ENCODE data around the gene METRN. TPM values are rescaled to one million over a fixed set of nuclear protein-coding genes. Genes with fewer than 3 reads are reported as not detected.

Gene METRN
- total and polyA plus RNA-seq, 2 donors (not counting 1 experiment from before 2014, with no cell fraction given): 6.9 to 10.4 TPM

DNA sequence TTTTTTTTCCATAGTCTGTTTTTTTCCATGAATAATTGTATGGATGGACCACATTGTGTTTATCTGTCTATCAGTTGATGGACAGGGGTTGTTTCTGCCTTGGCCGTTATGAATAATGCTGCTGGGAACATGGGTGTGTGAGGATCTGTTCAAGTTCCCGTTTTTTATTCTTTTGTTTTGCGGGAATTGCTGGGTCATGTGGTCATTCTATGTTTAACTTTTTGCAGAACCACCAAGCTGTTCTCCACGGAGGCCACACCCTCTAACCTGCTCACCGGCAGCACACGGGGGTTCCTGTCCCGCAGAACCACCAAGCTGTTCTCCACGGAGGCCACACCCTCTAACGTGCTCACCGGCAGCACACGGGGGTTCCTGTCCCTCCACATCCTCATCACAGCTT, 39.7 kb downstream of the METRN start:
- Histone ChIP-seq H2AFZ (ENCODE audit: insufficient read depth, low read depth, low read length, poor library complexity, severe bottlenecking) (no peak overlapping the region), H3K27me3 (replicated peaks in 1 of 4; ENCODE audit: control extremely low read depth in 1 of 4, control insufficient read depth in 3 of 4, insufficient read depth in 4 of 4, low read length in 3 of 4) (peaks cover 0 to 2% (median 0%) of the 10 kb centered on the region in 4 experiments), H3K9me3 (ENCODE audit: control extremely low read depth in 1 of 3, control insufficient read depth in 2 of 3, insufficient read depth in 1 of 3, low read length in 2 of 3) (peaks cover 0 to 4% (median 0%) of the 10 kb centered on the region in 3 donors), H3K4me2 (replicated peaks; ENCODE audit: low read depth, low read length, poor library complexity, severe bottlenecking) (no peak overlapping the region), H3K79me2 (ENCODE audit: control insufficient read depth, insufficient read depth, low read length) (no peaks in the 10 kb centered on the region), H3K4me3 (ENCODE audit: control extremely low read depth in 1 of 5, extremely low read depth in 1 of 5, insufficient read depth in 1 of 5, low read depth in 2 of 5, low read length in 4 of 5) (no peak overlapping the region), H3K9ac (ENCODE audit: low read length) (no peak overlapping the region), H4K20me1 (ENCODE audit: control insufficient read depth, insufficient read depth, low read length, poor library complexity, severe bottlenecking) (no peaks in the 10 kb centered on the region), H3K36me3 (replicated peaks in 1 of 2; ENCODE audit: control extremely low read depth in 1 of 2, control insufficient read depth in 1 of 2, extremely low read depth in 1 of 2, insufficient read depth in 2 of 2, low read length in 1 of 2) (no peaks in the 10 kb centered on the region), H3K27ac (ENCODE audit: low read length in 2 of 2) (no peak overlapping the region), H3K4me1 (ENCODE audit: control insufficient read depth in 2 of 2, insufficient read depth in 2 of 2, low read length in 2 of 2) (peaks cover 4 to 6% of the 10 kb centered on the region in 2 donors)
- peaks cover 1% of the 10 kb centered on the region for H3K4me1 Mint-ChIP-seq
- TF ChIP-seq EZH2 (IDR thresholded peaks at IDR 0.05; ENCODE audit: borderline replicate concordance, insufficient read depth, low read depth, low read length, poor library complexity, severe bottlenecking): no peak
- no peak for TF ChIP-seq CTCF (IDR thresholded peaks at IDR 0.05)
- ChIA-PET POLR2A (interaction anchor here (0.7 kb wide), 1 partner anchor 185 kb away, joined by 3 read pairs; the partner anchor contains the start of gene PIGQ), CTCF (no interaction called here)
- DNase-seq (no peak), ATAC-seq (ENCODE audit: low read depth) (no peak)
- no peak overlapping the region for H3K4me3 Mint-ChIP-seq
- intact Hi-C loops (cut with micrococcal nuclease): no loop called here
- peaks cover 11% of the 10 kb centered on the region for H3K27me3 Mint-ChIP-seq
- peaks cover 3% of the 10 kb centered on the region for H3K9me3 Mint-ChIP-seq (ENCODE audit: insufficient read depth)
- no peak overlapping the region for H3K27ac Mint-ChIP-seq
- WGBS (ENCODE audit: insufficient coverage): 5% methylated on average over 7 of the region's 11 CpGs

GRCh38 chr16:756428-756827, 41.5 kb downstream of the METRN start:
- Mint-ChIP-seq H3K27ac (no peak overlapping the region), H3K9me3 (ENCODE audit: insufficient read depth) (peaks cover 3% of the 10 kb centered on the region), H3K27me3 (peaks cover 14% of the 10 kb centered on the region), H3K4me1 (peaks cover 1% of the 10 kb centered on the region), H3K4me3 (no peak overlapping the region)
- CTCF ChIA-PET: no interaction called here
- Histone ChIP-seq H3K36me3 (replicated peaks in 1 of 2; ENCODE audit: control extremely low read depth in 1 of 2, control insufficient read depth in 1 of 2, extremely low read depth in 1 of 2, insufficient read depth in 2 of 2, low read length in 1 of 2) (no peaks in the 10 kb centered on the region), H3K4me1 (ENCODE audit: control insufficient read depth in 2 of 2, insufficient read depth in 2 of 2, low read length in 2 of 2) (peaks cover 4 to 6% of the 10 kb centered on the region in 2 donors), H3K9me3 (ENCODE audit: control extremely low read depth in 1 of 3, control insufficient read depth in 2 of 3, insufficient read depth in 1 of 3, low read length in 2 of 3) (peaks cover 0 to 4% (median 0%) of the 10 kb centered on the region in 3 donors), H3K27me3 (replicated peaks in 1 of 4; ENCODE audit: control extremely low read depth in 1 of 4, control insufficient read depth in 3 of 4, insufficient read depth in 4 of 4, low read length in 3 of 4) (peaks cover 0 to 2% (median 0%) of the 10 kb centered on the region in 4 experiments), H3K4me3 (ENCODE audit: control extremely low read depth in 1 of 5, extremely low read depth in 1 of 5, insufficient read depth in 1 of 5, low read depth in 2 of 5, low read length in 4 of 5) (no peak overlapping the region), H3K79me2 (ENCODE audit: control insufficient read depth, insufficient read depth, low read length) (no peaks in the 10 kb centered on the region), H3K9ac (ENCODE audit: low read length) (no peak overlapping the region), H3K27ac (ENCODE audit: low read length in 2 of 2) (no peak overlapping the region), H4K20me1 (ENCODE audit: control insufficient read depth, insufficient read depth, low read length, poor library complexity, severe bottlenecking) (no peaks in the 10 kb centered on the region), H2AFZ (ENCODE audit: insufficient read depth, low read depth, low read length, poor library complexity, severe bottlenecking) (no peak overlapping the region), H3K4me2 (replicated peaks; ENCODE audit: low read depth, low read length, poor library complexity, severe bottlenecking) (no peak overlapping the region)
- DNase-seq (no peak), ATAC-seq (ENCODE audit: low read depth) (no peak)
- 76% methylated on average over 2 of the region's 5 CpGs for WGBS (ENCODE audit: insufficient coverage)
- TF ChIP-seq CTCF (IDR thresholded peaks at IDR 0.05): no peak
- intact Hi-C loops (cut with micrococcal nuclease): no loop called here
- POLR2A ChIA-PET: no interaction called here
